Neural cell (in vitro differentiated cells): ENCODE measurements around the gene APOH. TPM values are rescaled to one million over a fixed set of nuclear protein-coding genes. Genes with fewer than 3 reads are reported as not detected.

Experiments
- H2AFZ ChIP-seq: fragments of 200-600, 300-800 bp; sonication (generic), shearing (Covaris generic); 2 replicates; pipeline ENCODE4 v1.6.0; 2014; ENCODE audit warnings: low read depth, mild to moderate bottlenecking, antibody characterized with exemption, low read length, moderate library complexity
- H3F3A ChIP-seq: fragments of 200-600 bp; shearing (Covaris generic); 2 replicates; pipeline ENCODE4 v1.6.1; 2016; ENCODE audit warnings: mild to moderate bottlenecking, moderate library complexity, mixed read lengths, antibody characterized with exemption, low read length; ENCODE audit not compliant: insufficient read depth, poor library complexity, severe bottlenecking
- H3K27ac ChIP-seq: fragments of 200-600, 300-800 bp; sonication (generic), shearing (Covaris generic); 2 replicates; pipeline ENCODE4 v1.5.1; 2014; ENCODE audit warnings: mild to moderate bottlenecking, low read length, moderate library complexity
- H3K27me3 ChIP-seq: fragments of 300-800, 200-600 bp; sonication (generic), shearing (Covaris generic); 2 replicates; pipeline ENCODE4 v1.6.0; 2014; ENCODE audit warnings: mild to moderate bottlenecking, low read depth, low read length, moderate library complexity; ENCODE audit not compliant: insufficient read depth
- H3K36me3 ChIP-seq: fragments of 300-800, 200-600 bp; sonication (generic), shearing (Covaris generic); 2 replicates; pipeline ENCODE4 v1.5.1; 2014; ENCODE audit warnings: mild to moderate bottlenecking, antibody characterized with exemption, low read length, moderate library complexity; ENCODE audit not compliant: insufficient read depth
- H3K4me2 ChIP-seq: fragments of 300-800, 200-600 bp; sonication (generic), shearing (Covaris generic); 2 replicates; pipeline ENCODE4 v1.6.0; 2014; ENCODE audit warnings: mild to moderate bottlenecking, low read length
- H3K4me3 ChIP-seq: fragments of 300-800, 200-600 bp; sonication (generic), shearing (Covaris generic); 2 replicates; pipeline ENCODE4 v1.5.1; 2014; ENCODE audit warnings: mild to moderate bottlenecking, low read length, moderate library complexity
- H3K79me2 ChIP-seq: fragments of 200-600 bp; shearing (Covaris generic); replicated peaks from 2 replicates; pipeline ENCODE4 v1.6.0; 2014; ENCODE audit warnings: mild to moderate bottlenecking, low read length, moderate library complexity; ENCODE audit not compliant: insufficient read depth
- H3K9ac ChIP-seq: fragments of 300-800, 200-600 bp; sonication (generic), shearing (Covaris generic); 2 replicates; pipeline ENCODE4 v1.6.1; 2016; ENCODE audit warnings: mild to moderate bottlenecking, low read length, mixed read lengths
- H3K9me2 ChIP-seq: fragments of 200-600 bp; shearing (Covaris generic); 2 replicates; pipeline ENCODE4 v1.6.1; 2016; ENCODE audit warnings: mild to moderate bottlenecking, low read length, mixed read lengths; ENCODE audit not compliant: insufficient read depth
- H3K9me3 ChIP-seq: fragments of 200-600, 300-800 bp; sonication (generic), shearing (Covaris generic); 2 replicates; pipeline ENCODE4 v1.6.1; 2016; ENCODE audit warnings: mild to moderate bottlenecking, mixed run types, low read length, moderate library complexity, mixed read lengths
- H4K20me1 ChIP-seq: fragments of 200-600 bp; shearing (Covaris generic); 2 replicates; pipeline ENCODE4 v1.6.1; 2016; ENCODE audit warnings: mild to moderate bottlenecking, mixed run types; ENCODE audit not compliant: insufficient read depth
- CTCF ChIP-seq: fragments of 450-650 bp; IDR thresholded peaks from 2 replicates; pipeline ENCODE4 v1.5.1; 2014; ENCODE audit warnings: antibody characterized with exemption, mild to moderate bottlenecking, moderate library complexity; ENCODE audit not compliant: poor library complexity, severe bottlenecking
- EP300 ChIP-seq: fragments of 450-650 bp; conservative IDR thresholded peaks from 2 replicates; pipeline ENCODE4 v1.6.1; 2014; ENCODE audit warnings: antibody characterized with exemption, mild to moderate bottlenecking, moderate library complexity; ENCODE audit not compliant: poor library complexity, severe bottlenecking
- EZH2 ChIP-seq: fragments of 200-600, 300-800 bp; shearing (Covaris generic), sonication (generic); IDR thresholded peaks from 2 replicates; pipeline ENCODE4 v1.6.1; 2014; ENCODE audit warnings: antibody characterized with exemption, low read length, borderline replicate concordance, mild to moderate bottlenecking; ENCODE audit not compliant: insufficient read depth, poor library complexity, severe bottlenecking
- MXI1 ChIP-seq: fragments of 450-650 bp; conservative IDR thresholded peaks from 2 replicates; pipeline ENCODE4 v1.6.1; 2014; ENCODE audit warnings: antibody characterized with exemption, mild to moderate bottlenecking; ENCODE audit not compliant: poor library complexity, severe bottlenecking
- POLR2AphosphoS5 ChIP-seq: IDR thresholded peaks from 2 replicates; pipeline ENCODE4 v1.6.1; 2012
- RAD21 ChIP-seq: fragments of 450-650 bp; conservative IDR thresholded peaks from 2 replicates; pipeline ENCODE4 v1.6.1; 2014; ENCODE audit warnings: antibody characterized with exemption, mild to moderate bottlenecking, moderate library complexity
- REST ChIP-seq: IDR thresholded peaks from 2 replicates; pipeline ENCODE4 v1.6.1; 2012; ENCODE audit warnings: borderline replicate concordance
- SMC3 ChIP-seq: fragments of 450-650 bp; conservative IDR thresholded peaks from 2 replicates; pipeline ENCODE4 v1.6.1; 2014; ENCODE audit warnings: antibody characterized with exemption, mild to moderate bottlenecking, moderate library complexity; ENCODE audit not compliant: poor library complexity
- TAF1 ChIP-seq: IDR thresholded peaks from 2 replicates; pipeline ENCODE4 v1.6.1; 2012; ENCODE audit warnings: low read depth
- polyA plus RNA-seq: library from polyadenylated mRNA; depleted of rRNA; stranded (reverse); fragments of >200 nt; gene quantifications from 2 replicates; pipeline ENCODE4 v1.2.3, GENCODE V29; 2014

Gene APOH
- polyA plus RNA-seq, 1 donor from 2014 or later, result not detected

GRCh38 chr17:66220079-66220835, 9.0 kb downstream of the APOH start:
- no peaks in the 10 kb centered on the region for H3K9me3 ChIP-seq
- no peak overlapping the region for H3K4me2 ChIP-seq
- H3K36me3 ChIP-seq, result no peaks in the 10 kb centered on the region
- no peak overlapping the region for H3K27ac ChIP-seq
- no peak overlapping the region for H2AFZ ChIP-seq
- H4K20me1 ChIP-seq, result no peaks in the 10 kb centered on the region
- H3K9me2 ChIP-seq, result no peaks in the 10 kb centered on the region
- no peaks in the 10 kb centered on the region for H3K27me3 ChIP-seq
- H3F3A ChIP-seq, result no peaks in the 10 kb centered on the region
- H3K4me3 ChIP-seq, result no peak overlapping the region
- no peaks in the 10 kb centered on the region for H3K79me2 ChIP-seq
- no peak overlapping the region for H3K9ac ChIP-seq
- no peak for TF ChIP-seq TAF1
- no peak for TF ChIP-seq SMC3
- TF ChIP-seq EZH2, result no peak
- no peak for TF ChIP-seq POLR2AphosphoS5

GRCh38 chr17:66215529-66215911, 13.7 kb downstream of the APOH start:
- H3K9me3 ChIP-seq, result no peaks in the 10 kb centered on the region
- no peak for TF ChIP-seq MXI1
- TF ChIP-seq EP300, result no peak
- TF ChIP-seq POLR2AphosphoS5, result no peak
- TF ChIP-seq TAF1, result no peak
- TF ChIP-seq REST, result no peak
- TF ChIP-seq SMC3, result no peak
- TF ChIP-seq CTCF, result no peak
- TF ChIP-seq EZH2, result no peak
- no peak for TF ChIP-seq RAD21
- no peaks in the 10 kb centered on the region for H3K79me2 ChIP-seq
- H3K36me3 ChIP-seq, result no peaks in the 10 kb centered on the region
- H3K9ac ChIP-seq, result no peak overlapping the region
- H3K9me2 ChIP-seq, result no peaks in the 10 kb centered on the region
- H4K20me1 ChIP-seq, result no peaks in the 10 kb centered on the region
- H3K27ac ChIP-seq, result no peak overlapping the region
- H3K4me2 ChIP-seq, result no peak overlapping the region
- no peaks in the 10 kb centered on the region for H3F3A ChIP-seq
- H2AFZ ChIP-seq, result no peak overlapping the region
- no peaks in the 10 kb centered on the region for H3K27me3 ChIP-seq
- H3K4me3 ChIP-seq, result no peak overlapping the region
